Measurements from ENCODE around the gene CACNA2D2.

CACNA2D2 gene

DNA sequence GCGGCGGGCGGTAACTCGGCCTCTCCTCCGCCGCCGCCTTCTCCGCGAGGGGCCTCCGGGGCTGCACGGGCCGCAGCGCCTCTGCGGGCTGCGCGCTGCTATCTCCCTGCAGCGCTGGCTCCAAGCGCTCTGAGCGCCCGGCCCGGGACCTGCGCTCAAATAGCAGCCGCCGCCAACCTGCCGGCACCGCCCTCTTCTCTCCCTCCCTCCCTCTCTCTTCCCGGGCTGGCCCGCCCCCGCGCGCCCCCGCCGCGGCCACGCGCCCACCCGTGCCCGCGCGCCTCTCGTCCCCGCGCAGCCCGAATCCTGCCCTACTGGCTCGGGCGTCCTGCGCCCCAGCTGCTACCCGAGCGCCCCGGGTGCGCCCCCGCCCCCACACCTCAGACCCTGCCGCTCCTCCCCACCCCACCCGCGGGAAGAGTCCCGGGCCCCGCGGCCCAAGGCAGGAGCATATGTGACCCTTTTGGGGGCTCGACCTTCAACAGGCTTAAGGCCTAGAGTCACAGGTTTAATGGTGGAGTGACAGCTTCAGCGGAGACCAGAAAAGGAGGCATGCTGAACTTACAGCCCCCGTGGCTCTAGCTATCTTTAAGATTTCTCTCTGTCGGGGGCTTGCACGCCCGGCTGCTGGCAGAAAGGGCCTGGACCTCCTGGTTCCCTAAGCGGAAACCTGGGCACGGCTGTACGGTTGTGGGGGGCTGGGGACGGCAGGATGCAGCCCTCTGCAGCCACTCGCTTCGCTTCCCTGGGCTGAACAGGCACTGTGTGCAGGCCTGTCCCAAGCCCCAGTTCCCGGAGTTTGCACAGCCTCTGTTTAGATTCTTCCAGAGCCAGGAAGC lies at the start of gene CACNA2D2:
Gene CACNA2D2 (minus strand): TSS at position 131 of the 839 bp plus-strand sequence. CDS start 211 bp downstream, outside the sequence.
- no peak for DNase-seq (ENCODE audit: low read depth, low spot score)

- no peak for DNase-seq (ENCODE audit: low read depth, low spot score)
These were observed 49.2 kb upstream of the CACNA2D2 start for GRCh38 chr3:50552598-50552997.

- no peak for DNase-seq (ENCODE audit: low read depth, low spot score)
These were observed 48.4 kb upstream of the CACNA2D2 start for GRCh38 chr3:50551681-50552435.

GRCh38 chr3:50551054-50551659 lies 47.7 kb upstream of the CACNA2D2 start:
- DNase-seq (ENCODE audit: low read depth, low spot score) = no peak

GRCh38 chr3:50550079-50550736 lies 46.8 kb upstream of the CACNA2D2 start:
- no peak for DNase-seq (ENCODE audit: low read depth, low spot score)

DNA sequence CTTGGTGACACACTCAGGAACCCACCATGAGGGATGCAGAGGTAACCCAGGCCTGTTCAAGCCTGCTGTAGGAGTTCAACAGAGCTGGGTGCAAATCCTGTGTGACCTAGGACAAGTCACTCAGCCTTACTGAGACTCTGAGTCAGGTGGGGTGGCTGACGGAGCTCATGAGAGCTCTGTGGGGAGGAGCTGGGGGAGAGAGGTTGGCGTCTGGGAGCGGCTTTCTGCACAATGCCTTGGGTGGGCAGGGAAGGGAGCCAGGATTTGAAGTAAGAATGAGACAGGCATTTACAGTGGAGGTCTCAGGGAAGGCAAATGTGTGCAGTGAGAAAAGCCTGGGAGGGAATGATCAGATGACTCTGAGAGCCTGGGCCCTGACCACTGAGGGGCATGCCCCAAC lies 45.8 kb upstream of the CACNA2D2 start:
- no peak for DNase-seq (ENCODE audit: low read depth, low spot score)

DNA sequence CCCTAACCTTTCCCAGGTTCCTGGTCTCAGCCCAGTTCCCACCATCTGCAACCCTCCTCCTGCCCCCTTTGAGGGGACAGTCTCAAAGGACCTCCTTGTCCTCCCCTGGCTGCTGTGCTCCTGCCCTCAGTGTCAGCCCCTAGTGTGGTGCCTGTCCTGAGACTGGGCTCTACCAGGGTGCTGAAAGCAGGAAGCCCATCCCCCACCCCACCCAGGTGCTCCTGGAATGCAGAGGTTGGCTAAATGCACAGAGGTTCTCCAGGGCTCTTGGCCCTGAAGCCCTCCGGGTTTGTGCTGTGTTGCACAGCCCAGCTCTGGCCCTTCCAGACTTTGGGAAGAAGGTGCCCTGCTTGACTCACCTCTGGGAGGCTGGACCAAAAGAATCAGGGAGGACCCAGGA lies 42.3 kb upstream of the CACNA2D2 start:
- DNase-seq (ENCODE audit: low read depth, low spot score) = no peak

DNA sequence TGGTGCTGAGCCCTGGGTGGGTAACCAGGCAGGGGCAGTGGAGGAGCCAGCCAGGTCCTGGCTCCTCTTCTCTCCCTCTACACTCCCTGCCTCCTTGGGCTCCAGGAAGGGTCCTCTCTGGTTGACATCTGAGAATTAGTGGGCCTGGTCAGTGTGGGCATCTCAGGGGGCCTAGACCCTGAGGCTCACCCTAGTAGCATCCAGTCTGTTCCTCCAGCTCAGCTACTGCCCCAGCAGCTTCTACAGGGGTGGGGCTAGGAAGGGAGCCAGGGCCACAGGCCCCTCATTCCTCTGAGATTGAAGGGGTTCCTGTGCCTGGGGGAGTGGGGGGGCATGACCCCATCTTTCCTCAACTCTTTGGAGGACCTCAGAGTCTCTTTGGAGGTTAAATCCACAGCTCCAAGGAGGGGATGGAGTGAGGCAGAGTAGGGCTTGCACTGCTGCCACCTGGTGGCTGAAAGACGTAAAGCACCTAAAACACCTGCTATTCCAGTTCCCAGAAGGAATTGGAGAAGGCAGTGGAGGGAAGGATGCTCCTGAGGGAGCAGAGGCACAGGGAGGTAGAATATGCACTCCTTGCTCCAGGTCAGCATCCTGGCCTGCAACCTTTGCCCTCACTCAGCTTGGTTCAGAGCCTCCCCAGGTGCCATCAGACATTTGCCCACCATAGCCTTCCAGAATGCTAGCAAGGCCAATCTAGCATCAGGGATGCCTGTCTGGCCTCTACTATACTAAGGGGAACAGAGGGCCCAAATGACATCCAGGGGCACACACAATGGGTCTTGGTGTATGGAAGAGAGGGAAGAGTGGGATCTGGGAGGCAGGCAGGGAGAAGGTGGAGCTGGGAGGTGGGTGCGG lies 39.0 kb upstream of the CACNA2D2 start:
- no peak for DNase-seq (ENCODE audit: low read depth, low spot score)

- no peak for DNase-seq (ENCODE audit: low read depth, low spot score)
These were observed 36.2 kb upstream of the CACNA2D2 start for GRCh38 chr3:50539356-50540286.

DNA sequence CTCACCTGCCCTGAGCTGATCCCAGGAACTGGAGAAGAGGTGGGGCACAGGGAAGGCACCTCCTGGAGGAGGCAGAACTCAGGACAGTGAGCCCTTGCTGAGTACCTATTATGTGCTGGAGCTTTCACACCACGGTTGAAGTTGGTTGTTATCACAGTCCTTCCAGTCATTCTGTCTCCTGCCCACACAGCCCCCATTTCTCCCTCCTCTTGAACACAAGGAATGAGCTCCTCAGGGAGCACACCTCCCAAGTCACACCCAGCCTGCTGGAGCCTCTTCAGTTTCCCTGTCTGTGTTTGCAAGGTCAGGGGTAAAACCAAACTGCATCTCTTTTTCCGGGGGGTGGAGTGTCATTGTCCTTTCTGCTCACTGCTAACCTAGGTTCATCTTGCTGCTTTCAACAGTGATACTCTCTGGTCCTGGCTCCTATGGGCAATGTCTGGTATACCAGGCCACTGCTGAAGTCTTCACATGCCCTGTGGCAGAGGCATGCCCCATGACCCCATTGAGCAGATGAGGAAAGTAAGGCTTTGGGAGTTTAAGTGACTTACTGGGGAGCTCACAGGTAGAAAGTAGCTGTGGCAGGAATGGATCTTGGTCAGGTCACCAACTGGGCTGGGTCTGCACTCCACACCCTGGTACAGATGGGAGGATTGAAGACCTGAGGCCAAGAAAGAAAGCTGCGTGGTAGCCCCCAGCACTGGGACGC lies 34.1 kb upstream of the CACNA2D2 start:
- no peak for DNase-seq (ENCODE audit: low read depth, low spot score)

- no peak for DNase-seq (ENCODE audit: low read depth, low spot score)
These were observed 33.2 kb upstream of the CACNA2D2 start for GRCh38 chr3:50536471-50537180.

- peak; percentile 40 for DNase-seq (ENCODE audit: low read depth, low spot score)
These were observed 31.4 kb upstream of the CACNA2D2 start for GRCh38 chr3:50534681-50535330.

GRCh38 chr3:50533807-50534461 lies 30.5 kb upstream of the CACNA2D2 start:
- DNase-seq (ENCODE audit: low read depth, low spot score) = no peak

DNA sequence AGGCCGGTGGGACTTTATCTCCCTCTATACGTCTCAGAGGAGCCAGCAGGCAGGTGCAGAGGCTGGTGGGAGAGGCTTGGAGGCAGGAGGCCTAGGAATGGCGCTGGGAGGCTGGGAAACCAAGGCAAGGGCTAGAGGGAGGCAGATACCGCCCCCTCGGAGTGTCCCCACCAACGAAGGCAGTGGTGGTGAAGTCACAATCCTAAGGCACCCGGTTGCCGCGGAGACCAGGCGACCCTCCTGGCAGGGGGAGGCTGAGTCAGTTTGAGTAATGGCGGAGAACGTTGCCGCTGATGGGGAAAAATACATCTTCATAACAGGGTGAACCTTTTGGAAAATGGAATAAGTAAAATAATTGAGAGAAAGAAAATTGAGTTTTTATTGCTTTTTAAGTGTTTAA lies 29.9 kb upstream of the CACNA2D2 start:
- DNase-seq (ENCODE audit: low read depth, low spot score) = no peak

DNA sequence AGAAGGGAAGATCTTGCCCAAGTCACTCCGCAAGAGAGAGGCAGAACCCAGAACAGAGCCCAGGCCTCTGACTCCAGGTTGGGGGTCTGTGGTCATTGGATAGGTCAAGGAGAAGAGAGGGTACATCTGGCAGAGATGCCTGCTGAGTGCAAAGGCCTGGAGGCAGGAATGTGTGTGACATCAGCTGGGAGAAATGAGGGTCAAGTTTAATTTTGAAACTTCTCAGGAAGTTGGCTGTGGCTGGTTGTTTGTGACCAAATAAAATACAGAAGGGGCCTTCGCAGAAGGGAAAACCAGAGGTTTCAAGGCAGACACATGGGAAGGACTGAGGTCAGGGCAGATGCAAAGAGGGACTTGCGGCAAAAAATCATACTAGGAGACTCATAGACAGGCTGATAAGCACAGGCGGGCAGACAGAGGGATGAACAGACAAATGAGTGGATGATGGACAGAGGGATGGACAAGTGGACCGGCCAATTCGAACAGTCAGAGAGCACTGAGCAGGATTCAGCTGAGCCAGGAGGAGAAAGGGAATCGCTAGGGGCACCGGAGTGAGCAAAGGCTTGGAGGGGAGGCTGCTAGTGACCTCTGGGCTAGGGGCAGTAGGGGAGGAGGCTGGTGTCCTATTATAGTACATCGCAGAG lies 28.8 kb upstream of the CACNA2D2 start:
- DNase-seq (ENCODE audit: low read depth, low spot score) = no peak

- DNase-seq (ENCODE audit: low read depth, low spot score) = no peak
These were observed 27.8 kb upstream of the CACNA2D2 start for GRCh38 chr3:50531201-50531600.

Data from smooth muscle cell of the brain vasculature (primary cell).